ENCODE data around the gene SUN2.

The SUN2 gene

GRCh38 chr22:38713921-38714320 lies 41.9 kb downstream of the SUN2 start:
- ATAC-seq, result no peak

- ATAC-seq, result no peak
Observed at GRCh38 chr22:38712486-38713207, 43.2 kb downstream of the SUN2 start.

- ATAC-seq, result no peak
Observed at GRCh38 chr22:38710866-38711265, 44.9 kb downstream of the SUN2 start.

GRCh38 chr22:38710351-38710750 lies 45.4 kb downstream of the SUN2 start:
- no peak for ATAC-seq

- no peak for ATAC-seq
Observed at GRCh38 chr22:38709306-38709705, 46.5 kb downstream of the SUN2 start.

GRCh38 chr22:38707984-38708383 lies 47.8 kb downstream of the SUN2 start:
- no peak for ATAC-seq

- no peak for ATAC-seq
Observed at GRCh38 chr22:38707346-38707745, 48.5 kb downstream of the SUN2 start.

- ATAC-seq, result no peak
Observed at GRCh38 chr22:38706901-38707195, 49.0 kb downstream of the SUN2 start.

- no peak for ATAC-seq
Observed at GRCh38 chr22:38706101-38706900, 49.5 kb downstream of the SUN2 start.

GRCh38 chr22:38705235-38706100 lies 50.3 kb downstream of the SUN2 start, which contains the start of gene GTPBP1:
Gene GTPBP1, plus strand, starts transcription at chr22:38705944. Its CDS starts 12 bp downstream, at chr22:38705956.
- peak; percentile 84 to 87 for ATAC-seq

GRCh38 chr22:38704654-38705234 lies 51.1 kb downstream of the SUN2 start:
- ATAC-seq, result no peak

- peak; percentile 33 for ATAC-seq
Observed at GRCh38 chr22:38700789-38701628, 54.8 kb downstream of the SUN2 start, which contains the start of gene JOSD1. Gene JOSD1, minus strand, starts transcription at chr22:38700943. Its CDS starts 956 bp downstream, at chr22:38699987.

GRCh38 chr22:38700270-38700788 lies 55.5 kb downstream of the SUN2 start:
- peak in 1 of 2 donors; percentile 3 for ATAC-seq

- no peak for ATAC-seq
Observed at GRCh38 chr22:38699784-38700183, 56.0 kb downstream of the SUN2 start.

GRCh38 chr22:38699143-38699542 lies 56.7 kb downstream of the SUN2 start:
- ATAC-seq, result no peak

- ATAC-seq, result no peak
Observed at GRCh38 chr22:38698407-38699094, 57.2 kb downstream of the SUN2 start.

GRCh38 chr22:38697425-38698089 lies 58.2 kb downstream of the SUN2 start:
- no peak for ATAC-seq

GRCh38 chr22:38696606-38697424 lies 59.0 kb downstream of the SUN2 start:
- ATAC-seq, result peak; percentile 62 to 71

GRCh38 chr22:38694940-38695339 lies 60.9 kb downstream of the SUN2 start:
- peak in 1 of 2 donors; percentile 6 for ATAC-seq
